Fibroblast of villous mesenchyme (primary cell): ENCODE measurements around the gene CDH4. TPM values are rescaled to one million over a fixed set of nuclear protein-coding genes. Genes with fewer than 3 reads are reported as not detected.

ENCODE experiments used
- DNase-seq: peaks from one replicate; pipeline ENCODE4 v3.0.0-alpha.2; 2010; ENCODE audit warnings: low read depth
- H3K4me3 ChIP-seq: 2 replicates; pipeline ENCODE4 v1.5.1; 2011; ENCODE audit warnings: low read depth, mild to moderate bottlenecking, low read length
- CTCF ChIP-seq: IDR thresholded peaks from 2 replicates; pipeline ENCODE4 v1.5.1; 2012; ENCODE audit warnings: low read depth, mild to moderate bottlenecking, low read length; ENCODE audit not compliant: insufficient read depth
- total RNA-seq: library from RNA; depleted of rRNA; stranded (reverse); fragments of >200 nt; gene quantifications from 2 replicates; pipeline ENCODE4 v1.2.3, GENCODE V29; 2012

CDH4 gene
- total RNA-seq, 1 donor: 1.7 TPM

- no peak for DNase-seq
- TF ChIP-seq CTCF: no peak
- H3K4me3 ChIP-seq: no peak overlapping the region
These were observed 632.7 kb downstream of the CDH4 start for GRCh38 chr20:61884571-61885389.

- no peak for TF ChIP-seq CTCF
- no peak overlapping the region for H3K4me3 ChIP-seq
- DNase-seq: no peak
These were observed 634.0 kb downstream of the CDH4 start for GRCh38 chr20:61885759-61886715.

DNA sequence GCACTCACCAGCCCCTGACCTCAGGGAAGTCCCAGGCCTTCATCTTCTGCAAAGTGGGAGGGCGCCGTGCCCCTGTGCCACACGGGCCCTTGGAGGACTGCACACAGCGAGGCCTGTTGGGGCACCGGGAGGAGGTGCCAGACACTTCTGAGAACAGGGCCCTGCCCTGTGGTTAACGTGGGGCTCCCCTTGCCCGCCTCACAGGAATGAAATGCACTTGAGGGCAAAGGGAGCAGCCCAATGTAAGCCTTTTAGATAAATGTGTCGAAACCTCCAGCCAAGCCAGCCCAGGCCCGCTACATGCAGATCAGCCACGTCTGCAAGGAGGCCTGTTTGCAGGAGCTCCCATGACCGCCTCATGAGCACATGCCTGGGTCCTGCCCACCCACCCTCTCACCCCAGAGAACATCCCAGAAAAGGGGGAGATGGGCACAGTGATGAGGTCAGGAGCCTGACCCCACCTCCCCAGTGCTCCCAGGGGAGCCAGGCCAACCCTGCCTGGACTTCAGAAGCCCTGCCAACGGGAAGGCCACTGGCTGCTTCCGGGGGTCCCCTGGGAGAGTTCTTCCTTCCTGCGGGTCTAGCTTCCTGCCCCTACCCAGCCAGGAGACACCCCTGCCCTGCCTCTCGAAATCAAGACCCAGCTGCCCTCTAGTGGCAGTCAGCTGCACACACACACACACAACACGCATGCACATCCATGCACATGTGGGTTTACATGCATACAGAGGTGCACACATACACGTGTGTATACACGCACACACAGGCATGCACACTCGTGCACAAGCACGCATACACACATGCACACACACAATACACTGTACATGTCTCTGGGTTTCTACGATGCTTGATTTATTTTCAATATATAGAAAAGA lies 634.9 kb downstream of the CDH4 start:
- peak; percentile 28 for DNase-seq
- no peak overlapping the region for H3K4me3 ChIP-seq
- TF ChIP-seq CTCF: peak; percentile 66

- H3K4me3 ChIP-seq: no peak overlapping the region
- no peak for TF ChIP-seq CTCF
- no peak for DNase-seq
These were observed 635.6 kb downstream of the CDH4 start for GRCh38 chr20:61887596-61888093.

- no peak for DNase-seq
- no peak overlapping the region for H3K4me3 ChIP-seq
- no peak for TF ChIP-seq CTCF
These were observed 636.2 kb downstream of the CDH4 start for GRCh38 chr20:61888101-61888865.
